Stimulated activated CD8-positive, alpha-beta memory T cell treated with anti-CD3 and anti-CD28 coated beads, Interleukin-2, amount 100 ng/mL, for 48 hours (primary cell): ENCODE measurements around the gene CELF3.

ENCODE experiments used
- DNase-seq, 2 donors: peaks; one replicate each; pipeline ENCODE4 v3.0.0-alpha.2; 2020; ENCODE audit warnings: low read depth in 2 of 2

CELF3 gene

DNA sequence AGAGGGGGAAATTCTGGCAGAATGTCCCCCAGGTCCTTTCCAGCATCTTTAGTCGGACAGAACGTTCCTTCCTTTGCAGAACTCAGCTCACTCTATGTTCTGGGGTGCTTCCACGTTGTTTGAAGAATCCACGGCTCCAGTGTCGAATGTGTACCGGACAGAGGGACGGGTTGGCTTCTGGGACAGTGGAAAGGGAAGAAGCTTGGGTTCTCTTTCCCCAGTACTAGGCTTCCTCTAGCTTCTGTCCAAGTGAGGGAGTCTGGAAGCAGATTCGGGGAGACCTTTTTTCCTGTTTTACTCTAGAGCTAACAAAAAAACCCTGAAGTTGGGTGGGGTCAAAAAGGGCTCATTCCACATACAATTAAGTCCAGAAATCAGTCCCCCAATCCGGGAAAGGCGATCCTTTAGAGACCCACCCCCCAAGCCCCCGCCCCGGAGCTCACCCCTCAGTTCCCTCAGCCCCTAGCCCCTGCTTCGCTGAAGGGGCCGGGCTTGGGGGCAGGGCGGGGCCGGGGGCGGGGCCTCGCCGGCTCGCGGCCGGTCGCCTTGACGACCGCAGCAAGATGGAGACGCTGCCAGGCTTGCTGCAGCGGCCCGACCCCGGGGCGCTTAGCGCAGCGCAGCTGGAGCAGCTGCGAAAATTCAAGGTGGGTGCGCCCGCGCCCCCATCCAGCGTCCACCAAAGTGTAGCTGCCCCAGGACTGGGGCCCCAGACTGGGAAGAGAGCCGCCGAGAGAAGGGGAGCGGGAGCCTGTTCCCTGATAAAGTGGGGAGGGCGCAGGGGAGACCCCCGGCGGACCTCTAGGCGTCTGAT lies 4.6 kb upstream of the CELF3 start, which contains the start of gene RIIAD1:
RIIAD1 (plus strand) TSS at position 549 of the 814 bp plus-strand sequence; CDS start at position 564, 15 bp downstream.
- peak; percentile 17 to 27 for DNase-seq

DNA sequence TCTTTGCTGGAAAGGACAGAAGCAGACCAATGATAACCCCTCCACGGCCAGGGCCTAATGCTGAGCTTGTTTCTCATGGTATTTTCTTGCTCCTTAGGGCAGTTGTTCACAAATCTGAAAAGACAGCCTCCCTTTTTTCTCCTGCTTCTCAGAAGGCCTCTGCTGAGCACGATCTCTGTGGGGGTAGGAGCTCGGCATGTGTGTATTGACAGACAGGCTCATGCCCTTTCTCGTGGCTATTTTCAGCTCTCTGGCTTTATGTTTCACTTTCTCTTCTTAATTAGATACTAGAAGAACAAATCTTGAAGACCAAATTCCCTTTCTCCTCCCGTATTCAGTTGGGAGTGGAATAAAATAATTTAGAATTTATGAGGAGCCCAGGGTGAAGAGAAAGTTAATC lies 4.0 kb upstream of the CELF3 start:
- DNase-seq: no peak

DNA sequence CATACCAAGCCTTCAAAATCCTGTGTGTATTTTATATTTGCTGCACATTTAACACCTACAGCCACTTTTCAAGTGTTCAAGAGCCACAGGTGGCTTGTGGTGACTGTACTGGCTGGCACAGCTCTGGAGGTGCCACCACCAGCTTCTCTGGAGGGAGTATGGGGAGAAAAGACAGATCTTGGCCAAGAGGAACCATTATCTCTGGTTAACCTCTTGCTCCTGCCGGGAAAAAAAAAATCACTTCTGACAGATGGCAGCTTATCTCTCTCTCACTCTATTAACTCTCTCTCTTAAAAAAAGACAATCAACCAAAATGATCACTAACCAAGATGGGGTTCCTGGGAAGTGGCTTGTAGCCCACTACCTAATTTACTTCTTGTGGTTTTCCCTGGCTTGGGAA lies 3.5 kb upstream of the CELF3 start:
- no peak for DNase-seq

DNA sequence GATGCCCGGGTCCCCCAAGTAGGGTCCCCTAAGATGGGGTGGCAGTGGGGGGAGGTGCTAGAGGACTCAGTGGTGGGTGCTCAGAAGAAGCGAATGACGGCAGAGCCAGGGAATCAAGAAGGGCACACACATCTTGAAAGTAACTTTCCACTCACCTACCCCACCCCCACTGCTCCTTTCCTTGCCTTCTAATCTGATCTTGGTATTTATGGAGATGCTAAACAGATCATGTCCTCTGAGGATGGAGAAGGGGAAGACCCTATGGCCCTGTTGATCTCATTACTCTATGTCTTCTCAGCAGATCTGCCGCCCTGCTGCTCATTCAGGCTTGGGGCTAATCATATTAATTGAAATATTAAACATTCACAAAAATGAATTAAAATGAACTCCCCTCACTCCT lies 2.1 kb upstream of the CELF3 start:
- DNase-seq: no peak

DNA sequence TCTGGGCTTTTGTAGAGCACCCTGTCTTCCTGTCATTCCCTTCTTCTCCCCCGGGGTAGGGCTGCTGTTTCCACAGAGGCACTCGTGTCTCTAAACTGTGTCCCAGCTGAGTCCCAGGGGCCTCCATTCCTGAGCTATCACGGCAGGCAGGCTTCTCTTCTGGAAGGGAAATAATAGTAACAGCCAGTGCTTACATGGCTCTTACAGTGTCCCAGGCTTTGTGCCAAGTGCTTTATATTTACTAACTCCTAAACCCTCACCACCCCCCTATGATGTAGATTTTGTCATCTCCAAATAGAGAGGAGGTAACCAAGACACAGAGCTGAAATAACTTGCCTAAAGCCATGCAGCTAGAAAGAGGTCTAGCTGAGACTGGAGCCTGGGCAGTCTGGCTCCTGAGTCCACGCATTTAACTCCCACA lies 1.4 kb upstream of the CELF3 start:
- DNase-seq: no peak

DNA sequence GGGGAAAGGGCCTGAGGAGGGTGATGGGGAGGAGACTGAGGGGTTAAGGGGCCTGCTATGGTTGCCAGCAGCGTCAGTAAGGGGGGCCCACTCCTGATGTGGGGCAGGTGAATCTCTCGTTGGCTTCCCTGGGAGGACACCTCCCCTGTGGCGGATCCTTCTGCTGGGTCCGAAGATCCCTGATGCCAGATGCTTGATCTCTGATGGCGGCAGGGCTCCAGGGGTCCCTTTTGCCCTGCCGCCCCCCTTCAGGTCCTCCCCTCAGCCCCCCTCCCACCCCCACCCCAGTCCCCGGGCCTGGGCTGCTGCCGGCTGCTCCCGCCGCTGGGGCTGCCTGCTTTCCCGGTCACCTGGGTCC lies 219 bp downstream of the CELF3 start:
- DNase-seq: no peak

DNA sequence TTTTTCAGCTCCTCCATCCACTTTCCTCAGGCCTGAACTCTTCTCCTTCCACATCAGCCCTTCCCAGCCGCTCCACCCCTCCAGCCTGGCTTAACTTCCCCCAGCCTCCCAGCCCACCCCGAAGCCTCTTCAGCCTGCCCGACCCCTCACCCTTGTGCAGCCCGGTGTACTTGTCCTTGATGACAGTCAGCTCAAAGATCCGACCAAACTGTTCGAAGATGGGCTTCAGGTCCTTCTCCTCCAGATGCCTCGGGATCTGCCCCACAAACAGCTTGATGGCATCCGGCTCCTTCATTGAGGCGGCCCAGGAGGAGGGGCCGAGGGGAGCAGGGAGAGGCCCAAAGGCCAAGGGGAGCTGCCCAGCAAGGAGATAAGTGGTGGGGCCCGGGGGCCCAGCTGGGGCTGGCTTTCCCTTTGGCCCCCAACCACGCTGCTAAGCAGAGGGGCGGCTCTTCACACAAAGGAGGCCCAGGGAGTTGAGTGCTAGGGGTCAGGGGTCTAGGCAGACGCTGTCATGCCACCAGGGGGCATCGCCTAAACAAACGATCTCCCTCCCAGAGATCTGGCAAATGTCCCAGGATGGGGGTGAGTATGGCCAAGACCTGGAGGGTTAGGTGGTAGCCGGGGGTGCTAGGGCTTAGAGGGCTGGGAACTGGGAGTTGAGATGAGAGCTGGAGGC lies 738 bp downstream of the CELF3 start:
- DNase-seq: no peak

DNA sequence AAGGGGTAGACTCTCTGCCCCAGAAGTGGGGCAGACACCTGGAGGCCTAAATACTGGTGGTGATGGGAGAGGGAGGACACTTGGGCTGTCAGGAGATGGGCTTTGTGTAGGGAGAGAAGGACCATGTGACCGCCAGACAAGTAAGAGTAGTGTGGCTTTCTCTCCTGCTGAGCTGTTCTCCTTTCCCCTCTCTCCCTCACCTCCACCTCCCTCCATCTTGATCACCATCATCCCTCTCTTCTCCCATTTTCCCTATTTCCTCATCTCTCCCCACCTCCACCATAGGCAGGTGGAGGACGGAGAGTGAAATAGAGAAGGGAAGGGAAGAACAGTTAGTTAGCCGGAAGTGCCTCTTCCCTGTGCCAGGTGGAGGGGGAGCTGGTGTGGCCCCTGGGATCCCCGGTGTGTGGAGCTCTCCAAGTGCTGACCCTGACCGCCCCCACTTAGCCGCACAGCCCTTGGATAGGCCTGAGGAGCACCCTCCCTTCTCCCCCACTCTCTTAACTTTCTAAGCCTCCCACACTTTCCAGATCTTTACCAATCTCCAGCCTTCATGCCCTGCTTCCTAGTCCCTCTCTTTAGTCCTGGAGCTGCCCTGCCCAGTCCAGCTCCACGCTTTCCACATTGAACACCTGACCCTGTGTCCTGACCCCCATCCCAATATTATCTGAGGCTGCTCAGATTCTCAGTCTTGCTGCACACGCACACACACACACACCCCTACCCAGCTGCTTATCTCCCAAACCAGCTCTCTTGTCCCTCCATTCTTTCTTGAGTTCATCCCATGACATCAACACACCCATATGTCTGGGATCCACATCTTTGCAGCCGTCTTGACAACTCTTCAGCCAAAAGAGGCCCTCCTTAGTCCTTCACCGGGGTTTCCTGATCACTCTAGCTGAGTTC lies 1.5 kb downstream of the CELF3 start:
- DNase-seq: no peak

DNA sequence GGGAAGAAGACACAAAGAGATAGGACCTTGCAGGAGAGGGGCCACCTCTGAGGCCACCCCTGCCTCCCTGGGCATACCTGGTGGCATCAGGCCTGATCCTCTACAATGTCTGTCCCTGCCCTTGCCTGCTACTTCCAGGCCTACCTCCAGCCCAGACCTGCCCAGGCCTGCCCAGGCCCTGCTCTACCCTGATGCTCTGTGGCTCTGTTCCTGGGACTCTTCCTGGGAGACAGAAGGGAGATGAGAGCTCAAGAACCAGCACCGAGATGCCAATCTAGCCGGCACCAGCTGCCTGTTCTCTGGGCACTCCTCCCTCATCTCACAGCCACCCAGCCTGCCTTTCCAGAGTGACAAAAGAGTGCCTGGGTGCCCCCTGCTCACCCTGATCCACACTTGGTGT lies 2.7 kb downstream of the CELF3 start:
- no peak for DNase-seq

DNA sequence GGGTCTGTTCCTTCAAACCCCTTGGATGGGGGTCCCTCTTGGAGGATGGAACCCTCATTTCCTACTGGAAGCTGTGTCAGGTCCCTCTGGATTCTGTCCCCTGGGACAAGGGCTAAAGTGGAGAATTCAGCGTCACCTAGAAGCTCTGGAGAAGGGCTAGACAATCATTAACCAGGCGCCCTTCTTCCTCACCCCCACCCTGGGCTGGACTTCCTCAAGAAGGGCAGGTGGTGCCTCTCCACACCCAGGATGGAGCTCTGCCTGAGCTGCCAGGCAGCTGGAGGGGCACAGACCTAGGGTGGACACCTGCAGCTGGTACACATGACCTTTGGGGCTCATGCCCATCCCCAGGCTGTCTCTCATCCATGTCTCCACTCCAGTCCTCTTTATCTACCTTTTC lies 3.6 kb downstream of the CELF3 start:
- no peak for DNase-seq

DNA sequence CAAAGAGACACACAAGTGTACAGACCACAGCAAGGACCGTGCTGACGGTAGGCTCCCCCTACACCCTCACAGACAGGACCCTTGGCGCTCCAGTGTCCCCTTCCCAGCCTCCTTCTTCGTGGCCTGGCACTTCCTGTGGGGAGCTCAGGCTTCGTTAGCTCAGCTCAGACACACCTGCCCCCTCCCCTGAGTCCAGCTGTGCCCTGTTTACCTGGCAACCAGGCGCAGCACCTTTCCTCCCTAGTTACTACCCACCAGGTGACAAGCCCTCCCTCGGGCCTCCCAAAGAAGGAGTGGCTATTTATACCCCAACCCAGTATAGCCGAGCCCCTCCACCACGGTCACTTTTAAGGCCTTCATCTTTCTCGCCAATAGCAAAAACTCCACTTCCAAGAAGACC lies 4.7 kb downstream of the CELF3 start:
- DNase-seq: no peak

DNA sequence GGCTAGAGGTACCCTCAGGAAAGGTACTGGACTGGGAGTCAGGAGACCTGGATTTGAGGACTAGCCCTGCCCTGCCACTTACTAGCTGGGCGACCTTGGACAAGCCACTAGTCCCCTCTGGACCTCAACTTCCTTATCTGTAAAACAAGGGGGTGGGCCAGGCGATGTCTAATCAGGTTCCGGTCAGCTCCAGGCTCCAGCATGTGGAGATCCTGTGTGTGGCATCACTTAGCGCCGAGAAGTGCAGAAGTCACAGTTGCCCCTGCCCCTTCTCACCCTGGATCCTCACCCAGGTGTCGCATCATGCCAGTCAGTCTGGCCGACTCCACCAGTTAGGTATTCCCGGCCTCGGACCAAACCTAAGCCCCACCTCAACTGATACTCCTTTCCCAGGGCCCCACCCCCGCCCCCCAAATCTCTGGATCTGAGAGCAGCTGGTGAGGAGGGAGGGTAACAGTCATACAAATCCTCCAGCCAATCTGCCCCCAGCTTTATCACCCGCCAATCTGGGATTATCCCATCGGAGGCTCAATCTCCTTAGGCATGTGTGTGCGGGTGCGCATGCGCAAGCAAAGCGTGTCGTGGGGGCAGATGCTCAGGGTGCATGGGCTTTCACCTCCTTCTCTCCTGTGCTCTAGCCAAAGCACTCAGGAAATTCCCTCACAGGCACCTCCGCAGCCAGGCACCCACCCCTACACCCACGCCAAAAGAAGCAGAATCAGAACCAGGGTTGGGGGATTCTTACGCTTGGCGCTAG lies 5.4 kb downstream of the CELF3 start:
- DNase-seq: no peak

DNA sequence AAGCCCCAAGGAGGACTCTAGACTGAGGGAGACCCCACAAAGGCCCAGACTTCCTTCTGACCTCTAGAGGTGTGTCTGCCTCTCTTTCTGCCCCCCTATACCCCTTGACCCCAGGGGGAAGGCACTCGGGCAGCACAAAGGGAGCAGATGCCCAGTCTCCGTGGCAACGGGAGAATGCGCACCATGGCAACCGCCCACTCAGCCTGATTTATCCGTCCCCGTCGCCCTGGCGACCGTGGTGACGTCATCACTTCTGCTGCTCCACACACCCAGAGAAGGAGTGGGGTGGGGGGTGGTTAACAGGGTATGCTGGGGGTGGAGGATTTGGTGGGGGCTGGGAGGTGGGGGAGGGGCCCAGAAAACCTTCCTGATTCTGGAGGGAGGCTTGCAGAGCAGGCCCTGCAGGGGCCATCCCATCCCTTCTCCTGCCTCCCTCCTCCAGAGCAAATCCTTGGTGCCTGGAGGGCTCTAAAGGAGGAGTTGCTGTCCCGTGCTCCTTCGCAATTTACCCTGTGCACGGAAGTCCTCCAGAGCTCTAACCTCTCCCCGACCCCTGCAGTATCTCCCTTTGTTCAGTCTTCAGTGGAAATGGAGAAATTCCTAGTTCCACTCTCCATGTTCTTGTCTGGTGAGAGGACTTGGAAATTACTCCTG lies 6.3 kb downstream of the CELF3 start:
- peak; percentile 19 to 22 for DNase-seq

DNA sequence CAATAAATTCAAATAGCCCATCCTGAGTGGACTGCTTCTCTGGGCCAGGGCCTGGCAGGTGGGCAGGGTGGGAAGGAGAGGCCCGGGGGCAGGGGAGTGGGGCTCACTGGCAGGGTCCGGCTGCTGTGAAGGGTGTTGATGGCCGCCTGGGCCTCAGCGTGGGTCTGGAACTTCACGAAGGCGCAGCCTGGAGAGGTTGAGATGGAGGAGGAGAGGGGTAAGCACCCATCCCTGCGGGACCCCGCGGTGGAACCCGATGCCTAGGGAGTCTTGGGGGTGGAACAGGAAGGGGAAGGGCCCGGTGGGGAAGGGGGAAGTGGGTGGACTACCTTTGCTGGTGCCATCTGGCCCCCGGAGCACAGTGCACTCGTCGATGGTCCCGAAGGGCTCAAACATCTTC lies 7.7 kb downstream of the CELF3 start:
- no peak for DNase-seq

DNA sequence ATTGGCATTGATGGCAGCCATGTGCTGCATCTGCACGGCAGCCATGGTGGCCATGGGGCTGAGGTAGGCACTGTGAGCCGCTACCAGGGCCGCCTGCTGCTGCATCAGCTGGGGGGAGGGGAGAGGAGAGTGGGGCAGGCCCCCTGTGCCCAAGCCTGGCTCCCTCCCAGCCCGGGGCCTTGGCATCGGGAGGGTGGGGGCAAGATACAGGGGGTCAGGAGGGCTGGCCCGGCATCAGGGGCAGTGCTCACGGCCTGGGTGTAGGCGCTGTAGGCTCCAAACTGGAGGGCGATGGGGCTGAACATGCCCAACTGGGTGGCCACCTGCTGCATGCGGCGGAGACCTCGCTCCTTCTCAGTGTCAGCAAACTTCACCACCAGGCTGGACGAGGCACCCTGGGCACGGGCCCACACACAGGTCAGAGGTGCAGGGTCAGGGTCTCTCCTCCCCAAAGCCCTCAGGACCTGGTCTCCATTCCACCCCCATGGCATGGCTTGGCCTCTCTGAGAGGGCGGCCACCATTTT lies 9.0 kb downstream of the CELF3 start:
- DNase-seq: no peak

DNA sequence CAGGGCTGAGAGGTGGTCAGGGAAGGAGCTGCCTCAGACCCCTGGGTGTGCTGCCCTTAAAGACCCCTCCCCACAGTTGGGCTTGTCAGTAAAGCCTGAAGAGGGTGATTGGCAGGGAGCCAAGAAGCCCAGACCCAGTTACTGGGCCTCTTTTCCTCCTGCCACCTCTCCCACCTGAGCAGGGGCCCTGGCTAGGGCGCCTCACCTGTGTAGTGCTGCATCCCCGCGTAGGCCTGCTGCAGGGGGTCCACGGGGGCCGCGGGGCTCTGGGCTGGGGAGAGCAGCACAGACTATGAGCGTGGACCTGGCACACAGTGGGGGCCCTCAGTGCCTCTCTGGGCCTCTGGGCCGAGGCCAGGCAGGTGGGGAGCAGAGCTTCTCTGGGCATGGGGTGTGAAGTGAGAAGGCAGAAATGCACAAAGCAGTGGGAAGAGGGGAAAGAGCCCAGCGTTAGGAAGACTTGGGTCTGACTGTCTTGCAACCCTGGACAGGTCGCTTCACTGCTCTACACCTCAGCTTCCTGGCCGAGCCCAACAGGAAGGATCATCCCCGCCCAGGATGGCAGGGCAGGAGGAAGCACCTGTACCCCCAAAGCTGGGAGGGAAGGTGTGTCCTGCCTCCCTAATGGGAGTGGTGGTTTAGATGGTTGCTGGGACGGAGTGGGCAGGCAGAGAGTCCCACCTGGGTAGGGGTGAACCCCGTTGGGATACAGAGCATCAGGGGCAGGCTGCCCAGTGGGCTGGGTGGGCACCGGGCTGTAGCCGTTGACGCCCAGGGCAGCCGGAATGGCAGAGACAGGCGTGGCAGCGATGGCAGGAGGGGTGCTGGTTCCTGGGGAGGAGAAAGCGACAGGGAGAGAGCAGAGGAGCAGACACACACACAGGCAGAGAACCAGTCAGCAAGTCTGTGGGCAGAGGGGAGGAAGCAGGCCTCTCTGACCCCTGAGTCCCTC lies 9.9 kb downstream of the CELF3 start:
- DNase-seq: no peak

DNA sequence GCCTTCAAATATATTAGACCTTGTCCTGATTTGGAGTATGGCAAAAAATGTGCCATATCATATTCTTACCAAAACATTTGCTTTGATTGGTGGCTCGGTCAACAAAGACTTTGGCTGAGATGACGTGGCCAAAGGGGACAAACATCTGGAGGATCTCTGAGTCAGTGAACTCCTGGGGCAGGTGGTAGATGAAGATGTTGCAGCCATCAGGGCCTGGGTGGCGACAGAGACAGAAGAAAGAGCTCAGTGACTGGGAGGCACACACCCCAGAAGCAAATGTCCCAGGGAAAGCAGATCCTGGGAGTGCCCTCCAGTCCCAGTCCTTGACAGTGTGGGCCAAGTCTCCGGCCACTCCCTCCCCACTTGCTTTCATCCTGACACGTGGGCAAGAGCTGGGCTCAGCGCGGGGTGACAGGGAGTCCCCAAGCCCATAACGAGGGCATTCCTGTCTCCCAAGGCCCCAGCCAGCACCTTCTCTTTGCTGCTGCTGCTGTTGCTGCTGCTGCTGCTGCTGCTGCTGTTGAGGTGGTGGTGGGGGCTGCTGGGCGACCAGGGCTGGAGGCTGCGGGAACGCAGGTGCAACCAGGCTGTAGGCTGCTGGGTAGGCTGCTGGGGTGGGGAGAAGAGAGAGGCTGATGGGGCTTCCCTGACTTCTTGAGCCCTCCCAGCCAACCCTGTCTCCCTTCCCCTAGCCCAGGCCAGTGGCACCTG lies 10.7 kb downstream of the CELF3 start:
- DNase-seq: no peak

DNA sequence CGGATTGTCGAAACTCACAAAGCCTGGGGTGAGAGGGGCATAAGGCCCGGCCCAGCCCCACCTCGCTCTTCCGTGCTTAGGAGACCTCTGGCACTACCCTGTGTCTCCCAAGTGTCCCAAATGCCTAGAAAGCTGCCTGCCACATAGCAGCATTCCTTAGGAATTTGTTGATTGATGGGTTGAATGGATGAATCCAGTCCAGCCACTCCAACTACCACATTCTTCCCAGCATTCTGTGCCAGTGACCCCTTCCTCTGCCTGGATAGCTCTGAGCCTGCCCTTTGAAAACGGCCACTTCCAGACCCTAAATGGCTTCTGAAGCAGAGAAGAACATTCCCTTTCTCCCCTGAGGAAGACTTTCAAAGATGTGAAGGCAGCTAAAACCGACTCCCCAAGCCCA lies 11.5 kb downstream of the CELF3 start:
- DNase-seq: no peak

DNA sequence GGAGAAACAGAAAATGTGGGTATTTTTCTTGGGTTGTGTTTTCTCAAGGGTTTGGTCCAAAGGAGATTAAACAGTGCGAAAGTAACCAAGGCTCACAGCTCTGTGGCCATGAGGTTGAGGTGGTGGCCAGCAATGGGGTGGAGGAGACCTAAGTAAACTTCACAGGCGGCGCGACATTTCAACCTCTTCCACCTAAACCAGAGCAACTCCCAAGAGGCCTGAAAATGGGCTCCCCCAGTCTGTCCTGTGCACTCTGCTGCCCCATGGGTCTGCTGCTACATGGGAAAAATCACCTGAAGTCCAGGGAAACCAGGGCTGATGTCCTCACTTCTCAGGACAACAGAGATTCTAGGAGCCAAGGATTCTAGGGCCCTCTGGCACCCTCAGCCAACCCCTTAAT lies 12.4 kb downstream of the CELF3 start:
- DNase-seq: no peak
